Measurements from ENCODE around the gene FAM53B.
"Not testable (repeated sequence)": the region's sequence is repeated elsewhere in the genome, so short reads cannot be mapped to it uniquely, and the experiment has no call there.

FAM53B gene

GRCh38 chr10:124593431-124593985, 150.7 kb downstream of the FAM53B start:
- no peak for DNase-seq

DNA sequence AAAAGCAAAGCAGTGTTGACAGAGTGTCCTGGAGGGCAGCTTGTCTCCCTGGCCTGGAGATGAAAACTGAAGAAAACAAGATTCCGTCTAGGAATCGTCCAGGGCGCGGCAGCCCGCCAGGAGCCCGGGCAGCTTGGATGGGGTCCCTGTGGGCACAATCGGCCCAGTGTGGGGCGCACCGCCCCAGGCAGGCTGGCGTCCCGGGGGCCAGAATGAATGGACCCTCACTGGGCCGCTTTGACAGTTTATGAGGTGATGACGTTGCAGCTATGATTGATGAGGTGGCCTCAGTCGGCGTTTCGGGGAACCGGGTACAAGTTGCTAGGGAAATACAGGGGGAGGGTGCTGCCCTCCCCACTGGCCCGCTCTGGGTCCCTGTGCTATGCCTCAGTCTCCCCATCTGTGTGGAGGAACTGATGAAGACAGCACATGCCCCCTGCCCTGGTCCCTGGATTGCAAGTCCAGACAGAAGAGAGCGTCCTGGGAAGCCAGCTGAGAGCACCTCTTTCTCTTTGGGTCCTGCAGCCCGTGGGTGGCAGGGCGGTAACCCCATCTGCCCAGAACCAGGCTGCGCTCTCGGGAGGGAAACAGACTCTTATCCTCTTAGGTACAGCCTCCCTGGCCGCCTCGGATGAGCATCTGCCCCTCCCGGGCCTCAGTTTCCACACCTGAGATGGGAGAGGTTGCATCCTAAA, 151.3 kb downstream of the FAM53B start:
- DNase-seq, result no peak

DNA sequence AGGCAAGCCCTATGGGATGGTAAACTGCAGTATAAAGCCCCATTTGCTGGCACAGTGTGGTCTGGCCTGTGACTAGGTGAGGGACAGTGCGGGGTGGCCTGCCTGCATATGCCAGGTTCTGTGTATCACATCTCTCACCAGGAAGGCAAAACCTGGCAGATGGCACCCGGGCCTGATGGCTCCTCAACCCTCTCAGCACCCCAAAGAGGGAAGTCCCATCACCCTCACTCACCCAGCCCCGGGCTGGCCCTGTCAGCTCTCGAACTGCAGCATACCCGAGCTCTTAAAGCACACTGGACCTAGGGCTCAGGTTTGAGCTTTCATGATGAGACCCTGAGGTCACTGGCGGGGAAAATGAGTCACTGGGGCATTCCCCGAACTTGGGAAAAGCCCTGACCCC, 152.1 kb downstream of the FAM53B start:
- no peak for DNase-seq

DNA sequence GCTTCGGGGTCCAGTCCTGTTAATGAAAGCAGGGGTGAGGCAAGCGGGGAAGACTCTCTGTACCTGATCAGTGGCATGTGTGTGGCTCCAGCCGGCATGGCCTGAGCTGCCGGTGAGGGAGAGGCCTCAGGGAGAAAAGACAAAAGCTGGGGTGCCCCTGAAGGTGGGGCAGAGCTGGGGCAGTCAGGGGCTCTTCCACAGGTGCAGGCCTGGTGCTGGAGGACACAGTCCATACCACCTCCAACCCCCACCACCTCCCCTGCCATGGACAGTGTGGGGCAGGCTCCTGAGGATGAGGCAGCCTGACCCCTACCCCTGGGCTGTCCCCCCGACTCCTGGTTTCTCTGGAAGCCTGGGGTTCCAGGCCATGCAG, 153.1 kb downstream of the FAM53B start:
- DNase-seq, result no peak

GRCh38 chr10:124590216-124591122, 153.7 kb downstream of the FAM53B start:
- DNase-seq, result no peak

- no peak for DNase-seq
Observed at GRCh38 chr10:124589491-124590041, 154.6 kb downstream of the FAM53B start.

DNA sequence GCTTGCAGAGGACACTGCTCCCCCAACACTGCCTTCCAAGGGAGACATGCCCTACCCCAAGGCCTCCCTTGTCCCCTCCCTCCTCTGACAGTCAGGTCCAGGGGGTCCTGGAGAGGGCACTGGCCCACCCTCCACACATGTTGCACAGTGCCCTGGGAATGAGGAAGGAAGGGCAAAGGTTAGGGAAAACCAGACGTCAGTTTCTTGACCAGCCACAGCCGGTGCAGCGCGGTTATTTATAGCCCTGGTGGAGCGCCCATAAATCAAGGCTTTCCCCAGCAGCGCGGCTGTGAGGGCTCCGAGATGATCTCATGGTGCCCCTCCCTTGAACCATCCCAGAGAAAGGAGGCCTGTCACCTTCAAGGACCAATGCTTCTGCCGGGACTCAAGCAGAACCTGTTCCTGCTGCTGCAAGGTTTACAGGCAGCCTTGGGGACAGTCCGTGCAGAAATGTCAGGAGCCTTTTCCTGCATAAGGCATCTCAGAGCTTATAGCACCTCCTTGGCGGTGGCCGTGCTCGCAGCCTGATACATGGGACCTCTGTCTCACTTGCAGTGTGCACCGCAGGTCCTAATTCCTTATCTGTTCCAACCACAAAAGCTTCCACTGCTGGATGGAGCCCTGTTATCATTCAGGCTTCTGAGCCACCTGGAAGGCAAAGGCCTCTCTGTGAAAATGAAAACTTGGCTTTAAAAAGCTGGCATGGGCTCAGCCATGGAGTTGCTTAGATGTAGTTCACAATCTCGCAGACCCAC, 155.3 kb downstream of the FAM53B start:
- DNase-seq, result no peak

DNA sequence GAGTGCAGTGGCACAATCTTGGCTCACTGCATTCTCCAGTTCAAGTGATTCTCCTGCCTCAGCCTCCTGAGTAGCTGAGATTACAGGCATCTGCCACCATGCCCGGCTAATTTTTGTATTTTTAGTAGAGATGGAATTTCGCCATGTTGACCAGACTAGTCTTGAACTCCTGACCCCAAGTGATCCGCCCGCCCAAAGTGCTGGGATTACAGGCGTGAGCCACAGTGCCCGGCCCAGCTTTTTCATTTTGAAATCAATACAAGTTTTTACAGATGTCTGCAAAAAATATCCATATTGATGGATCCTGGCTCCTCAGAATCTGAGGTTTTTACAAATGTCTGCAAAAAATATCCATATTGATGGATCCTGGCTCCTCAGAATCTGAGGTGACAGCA, 155.8 kb downstream of the FAM53B start:
- not testable (repeated sequence) for DNase-seq

DNA sequence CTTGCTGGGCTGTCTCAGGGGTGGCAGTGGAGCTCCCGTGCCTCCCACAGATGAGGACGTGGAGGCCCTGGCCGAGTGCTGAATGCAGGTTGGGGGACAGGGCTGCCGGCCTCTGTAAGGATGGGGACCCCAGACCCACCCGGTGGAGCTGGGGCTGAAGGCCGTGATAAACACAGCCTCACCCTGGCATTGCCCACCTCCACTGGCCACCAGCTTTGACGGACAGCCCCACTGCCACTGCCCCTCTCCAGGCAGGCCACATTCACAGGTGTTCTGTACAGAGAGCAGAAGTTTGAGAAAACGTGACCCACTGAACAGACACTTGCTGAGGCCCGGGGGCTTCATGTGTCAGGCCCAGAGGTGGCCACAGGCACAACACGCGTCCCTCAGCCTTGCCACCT, 156.4 kb downstream of the FAM53B start:
- DNase-seq, result no peak

DNA sequence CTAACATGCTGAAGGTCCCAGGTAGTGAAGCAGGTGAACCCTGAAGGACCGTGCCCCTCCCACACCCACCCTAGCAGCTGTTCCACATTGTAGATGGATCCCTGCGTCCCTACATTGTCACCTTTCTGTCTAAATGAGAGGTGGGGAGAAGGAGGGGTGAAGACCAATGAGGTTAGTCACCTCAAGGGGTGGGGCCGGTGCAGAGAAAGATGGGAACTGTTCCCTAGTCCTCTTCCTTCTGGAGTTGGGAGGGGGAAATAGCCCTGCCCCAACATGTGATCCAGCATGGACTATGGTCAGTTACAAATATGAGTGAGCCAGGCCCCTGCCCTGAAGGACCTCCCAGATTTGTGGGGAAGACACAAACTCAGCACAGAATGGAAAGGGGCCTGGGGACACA, 158.0 kb downstream of the FAM53B start:
- DNase-seq, result no peak

DNA sequence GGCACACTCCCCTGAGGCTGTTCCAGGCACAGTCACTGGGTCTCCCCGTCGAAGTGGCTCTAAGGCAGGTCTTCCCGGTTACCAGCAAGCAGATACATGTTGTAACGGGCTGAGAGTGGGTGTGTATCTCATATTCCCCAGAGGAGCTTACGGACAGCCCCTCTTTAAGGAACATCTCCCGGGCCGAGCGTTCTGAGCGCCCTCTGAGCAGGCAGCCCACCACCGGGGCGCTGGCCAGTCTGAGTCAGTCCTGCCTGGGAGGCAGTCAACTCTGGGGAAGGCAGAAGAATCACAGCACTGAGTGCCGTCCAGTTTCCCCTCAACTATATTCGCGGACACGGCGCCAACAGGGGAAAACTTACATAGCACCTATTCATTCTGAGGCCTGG, 165.2 kb downstream of the FAM53B start:
- DNase-seq, result no peak

GRCh38 chr10:124578231-124579010, 165.8 kb downstream of the FAM53B start:
- no peak for DNase-seq

DNA sequence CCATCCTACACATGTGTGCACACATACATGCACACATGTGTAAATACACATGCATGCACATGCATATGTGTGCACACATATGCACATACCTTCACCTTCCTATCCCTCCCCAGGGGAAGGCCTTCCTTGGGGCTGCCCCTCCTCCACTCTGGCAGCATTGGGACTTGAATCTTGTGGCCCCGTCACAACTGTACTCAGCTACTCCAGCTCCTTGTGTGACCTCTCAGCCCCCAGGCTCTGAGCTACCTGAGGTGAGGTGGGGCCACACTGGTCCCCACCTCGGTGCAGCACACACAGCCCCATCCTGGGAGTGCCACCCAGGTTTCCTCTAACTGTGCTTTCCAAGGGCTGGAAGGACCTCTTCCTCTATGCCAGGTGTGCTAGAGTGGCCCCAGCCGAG, 166.5 kb downstream of the FAM53B start:
- no peak for DNase-seq

GRCh38 chr10:124576526-124577420, 167.4 kb downstream of the FAM53B start:
- DNase-seq, result no peak

DNA sequence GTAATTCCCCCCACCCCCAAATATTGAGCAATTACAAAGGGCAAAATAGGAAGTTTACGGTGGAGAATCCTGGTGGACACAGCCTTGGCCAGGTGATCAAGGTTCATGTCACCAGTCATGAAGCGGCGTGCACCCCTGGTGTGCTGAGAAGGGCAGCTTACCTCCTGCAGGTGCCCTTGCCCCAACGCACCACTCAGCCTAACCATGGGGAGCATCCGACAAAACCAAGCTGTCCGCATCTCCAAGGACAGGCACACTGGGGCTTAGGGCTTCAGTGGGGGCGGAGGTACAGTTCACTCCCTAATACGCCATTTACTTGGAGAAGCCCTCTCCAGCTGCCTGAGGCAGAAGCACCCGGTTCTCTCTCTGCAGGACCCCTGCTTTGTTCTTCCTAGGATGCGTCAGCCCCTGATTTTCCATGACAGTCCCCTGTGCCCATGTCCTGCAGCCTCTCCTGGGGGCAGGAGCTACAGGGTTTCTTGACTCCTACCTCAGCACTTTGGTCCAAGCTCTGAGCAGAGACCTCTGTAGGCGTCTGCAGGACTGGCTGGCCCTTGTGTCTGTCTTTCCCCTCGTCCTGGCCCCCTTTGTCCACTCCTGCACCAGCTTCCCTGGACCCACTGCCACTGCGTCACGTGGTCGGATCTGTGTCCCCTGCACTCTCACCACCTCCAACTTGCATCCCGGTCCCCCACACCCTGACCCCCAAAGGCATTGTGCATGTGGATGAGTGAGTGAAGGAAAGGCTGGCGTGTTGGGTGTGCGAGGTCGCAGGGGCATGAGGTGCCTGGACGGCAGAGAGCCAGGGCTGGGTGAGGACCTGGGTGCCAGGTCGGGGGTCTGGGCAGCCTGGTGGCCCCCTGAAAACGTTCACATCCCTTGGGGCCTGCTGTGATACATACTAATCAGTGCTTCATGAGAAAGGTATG, 168.8 kb downstream of the FAM53B start:
- DNase-seq, result no peak

- DNase-seq, result no peak
Observed at GRCh38 chr10:124574456-124575070, 169.6 kb downstream of the FAM53B start.

- DNase-seq, result no peak
Observed at GRCh38 chr10:124573726-124574455, 170.3 kb downstream of the FAM53B start.

- no peak for DNase-seq
Observed at GRCh38 chr10:124572751-124573150, 171.4 kb downstream of the FAM53B start.

DNA sequence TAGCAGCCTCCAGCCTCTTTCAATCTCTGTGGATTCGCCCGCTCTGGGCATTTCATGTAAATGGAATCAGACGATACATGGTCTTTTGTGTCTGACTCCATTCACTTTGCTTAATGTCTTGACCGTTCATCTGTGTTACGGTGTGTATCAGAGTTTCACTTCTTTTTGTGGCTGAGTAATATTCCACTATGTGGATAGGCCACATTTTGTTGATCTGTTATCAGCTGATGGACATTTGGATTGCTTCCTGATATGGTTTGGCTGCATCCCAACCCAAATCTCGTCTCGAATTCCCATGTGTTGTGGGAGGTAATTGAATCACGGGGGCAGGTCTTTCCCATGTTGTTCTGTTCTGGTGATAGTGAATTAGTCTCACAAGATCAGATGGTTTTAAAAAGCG, 173.5 kb downstream of the FAM53B start:
- DNase-seq, result no peak

All from NCI-H526 treated with DMSO at 0.1 percent for 48 hours (cell line).